CD4-positive, alpha-beta T cell treated with Interleukin-15 for 1 hour (primary cell): ENCODE data around the gene PLD4.

Experiments used
- DNase-seq: peaks from one replicate; pipeline ENCODE4 v3.0.0-alpha.2; 2020

PLD4 gene

DNA sequence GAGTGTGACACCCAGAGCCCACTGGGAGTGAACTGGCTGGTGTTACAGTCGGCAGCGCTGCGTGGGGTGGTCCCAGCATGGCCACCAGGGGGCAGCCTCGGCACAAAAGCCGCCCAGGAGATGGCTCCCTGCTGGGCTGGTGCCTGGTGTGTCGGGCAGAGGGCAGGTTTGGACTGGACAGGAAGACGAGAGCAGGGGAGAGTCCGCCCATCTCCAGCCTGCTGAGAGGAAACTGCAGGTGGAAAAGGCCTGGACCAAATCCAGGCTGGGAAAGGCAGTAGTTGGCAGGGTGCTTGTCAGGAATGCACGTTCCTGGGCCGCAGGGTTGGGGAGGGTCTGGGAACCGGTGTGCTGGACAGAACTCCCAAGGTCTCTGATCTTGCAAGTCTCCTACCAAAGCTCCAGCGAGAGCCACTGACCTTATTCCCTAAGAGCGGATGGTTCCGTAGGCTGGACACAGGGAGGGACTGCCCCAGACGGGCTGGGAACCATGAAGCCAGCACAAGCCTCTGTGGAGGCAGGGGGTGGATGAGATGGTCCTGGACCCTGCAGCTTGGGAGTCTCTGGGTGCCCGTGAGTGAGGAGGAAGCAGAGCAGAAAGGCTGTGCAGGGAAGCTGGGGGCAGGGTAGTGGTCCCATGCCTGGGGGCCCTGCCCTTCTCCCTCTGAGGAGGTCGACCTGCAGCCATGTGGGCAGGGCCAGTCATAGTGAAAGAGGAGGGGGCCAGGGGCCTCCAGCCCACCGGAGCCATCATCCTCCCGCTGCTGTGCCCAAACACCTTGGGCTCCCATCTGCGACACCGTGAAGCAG lies 51.7 kb downstream of the PLD4 start:
- peak; percentile 83 for DNase-seq

DNA sequence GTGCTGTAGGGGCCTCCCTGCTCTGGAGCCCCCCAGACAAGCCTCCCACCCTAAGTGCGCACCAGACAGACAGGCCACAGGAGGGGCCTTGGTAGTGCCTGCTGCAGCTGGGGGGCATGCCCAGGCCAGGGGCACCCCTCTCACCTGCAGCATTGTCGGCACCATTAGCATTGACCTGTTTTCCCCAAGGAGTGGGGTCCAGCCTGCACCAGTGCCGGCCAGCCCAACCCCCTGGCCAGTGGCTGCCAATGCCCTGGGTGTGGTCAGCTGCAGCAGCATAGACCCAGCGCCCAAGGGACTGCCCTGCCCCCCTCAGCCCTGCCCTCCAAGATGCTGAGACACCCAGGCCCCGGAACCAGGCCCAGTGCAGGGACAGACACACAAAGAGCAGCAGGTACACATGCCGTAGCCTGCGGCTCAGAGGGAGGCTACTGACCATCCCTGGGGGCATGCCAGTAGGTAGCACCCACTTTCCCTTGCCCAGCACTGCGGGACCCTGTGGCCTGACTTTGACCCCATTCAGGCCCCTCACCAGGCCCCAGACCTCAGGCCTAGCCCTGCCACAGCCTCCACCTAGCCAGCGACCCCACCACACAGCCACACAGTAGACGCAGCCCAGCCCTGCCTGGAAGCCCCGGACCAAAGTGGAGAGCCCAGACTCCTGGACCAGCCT lies 52.5 kb downstream of the PLD4 start:
- no peak for DNase-seq

DNA sequence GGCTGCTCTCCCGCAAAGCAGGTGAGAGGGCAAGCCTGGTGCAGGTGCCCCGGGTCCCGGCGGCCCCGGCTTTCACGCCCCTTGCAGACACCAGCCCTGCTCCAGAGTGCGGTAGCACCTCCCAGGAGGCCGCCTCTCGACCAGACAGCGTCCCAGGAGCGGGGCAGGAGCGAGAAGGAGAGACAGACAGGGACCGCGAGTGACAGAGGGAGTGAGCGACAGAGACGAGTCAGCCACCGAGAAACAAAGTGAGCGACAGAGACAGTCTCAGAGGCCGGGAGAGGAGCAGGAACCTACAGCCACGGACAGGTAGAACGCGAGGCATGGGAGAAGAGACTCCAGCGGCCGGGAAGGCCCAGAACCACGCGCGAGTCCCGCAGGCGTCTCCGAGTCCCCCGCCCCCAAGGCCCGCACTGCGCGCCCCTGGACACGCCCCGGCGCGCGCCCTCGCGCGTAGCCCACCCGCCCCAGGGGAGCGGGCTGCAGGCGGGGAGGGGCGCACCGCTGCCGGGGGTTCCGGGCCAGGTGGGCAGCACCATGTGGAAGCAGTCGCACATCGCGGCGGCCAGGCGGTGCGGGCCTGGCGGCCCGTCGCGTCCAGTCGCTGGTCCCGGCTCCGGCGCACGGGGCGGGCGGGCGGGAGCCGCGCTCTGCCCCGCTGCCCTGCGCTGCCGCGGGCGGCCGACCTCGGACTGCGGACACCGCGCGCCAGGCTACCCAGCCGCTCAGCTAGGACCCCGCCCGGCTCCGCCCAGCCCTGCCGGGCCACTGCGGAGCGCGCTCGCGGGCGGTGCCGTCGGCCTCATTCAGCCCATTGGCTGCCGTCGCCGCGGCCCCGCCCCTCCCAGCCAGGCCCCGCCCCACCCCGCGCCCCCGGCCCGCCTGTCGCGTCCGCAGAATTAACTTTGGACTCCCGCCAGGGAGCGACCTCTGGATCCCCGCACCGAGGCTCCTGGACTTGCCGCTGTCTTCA lies 53.3 kb downstream of the PLD4 start, which contains the start of gene AHNAK2:
Gene AHNAK2, minus strand, starts transcription at position 694 of the 973 bp plus-strand sequence. Its CDS starts 137 bp downstream, at position 557.
- peak; percentile 56 for DNase-seq

DNA sequence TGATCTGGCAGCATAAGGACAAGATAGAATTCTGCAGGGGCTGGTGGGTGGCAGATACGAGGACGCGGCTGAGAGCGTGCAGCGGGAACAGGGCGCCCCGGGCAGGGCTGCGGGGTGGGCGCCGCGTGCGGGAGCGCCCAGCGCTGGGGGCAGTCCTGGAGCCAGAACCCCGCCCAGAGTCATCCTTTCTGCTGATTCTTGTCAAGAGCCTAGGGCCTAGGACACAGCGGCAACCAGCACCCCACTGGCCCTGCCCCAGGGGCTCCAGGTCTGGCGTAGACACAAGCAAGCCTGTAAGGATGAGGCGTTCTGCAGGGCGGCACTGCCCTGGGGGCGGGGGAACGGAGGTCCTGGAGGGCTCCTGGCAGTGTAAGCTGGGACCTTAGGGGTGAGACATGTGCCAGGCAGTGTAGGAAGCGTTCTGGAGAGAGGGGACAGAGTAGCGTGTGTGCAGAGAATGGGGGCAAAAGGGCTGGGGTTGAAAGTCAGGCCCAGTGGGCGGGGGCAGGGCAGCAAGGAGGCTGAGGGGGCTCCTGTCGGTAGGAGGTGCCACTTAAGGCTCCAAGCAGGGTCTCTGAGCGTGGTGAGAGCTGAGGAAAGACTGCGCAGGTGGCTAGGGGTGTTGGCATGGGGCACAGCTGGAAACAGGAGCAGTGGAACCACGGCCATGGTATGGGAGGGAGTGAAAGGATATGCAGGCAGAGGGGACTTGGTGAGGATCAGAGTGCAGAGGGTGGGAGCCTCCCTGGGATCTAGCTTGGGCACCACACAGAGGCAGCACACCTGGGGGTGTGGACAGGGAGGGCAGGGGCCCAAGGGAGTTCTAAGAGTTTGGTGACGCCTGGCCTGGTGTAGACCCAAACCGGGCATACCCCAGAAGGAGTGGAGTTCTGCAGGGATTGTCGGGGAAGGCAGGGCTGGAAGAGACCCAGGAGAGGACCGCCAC lies 54.3 kb downstream of the PLD4 start:
- no peak for DNase-seq

DNA sequence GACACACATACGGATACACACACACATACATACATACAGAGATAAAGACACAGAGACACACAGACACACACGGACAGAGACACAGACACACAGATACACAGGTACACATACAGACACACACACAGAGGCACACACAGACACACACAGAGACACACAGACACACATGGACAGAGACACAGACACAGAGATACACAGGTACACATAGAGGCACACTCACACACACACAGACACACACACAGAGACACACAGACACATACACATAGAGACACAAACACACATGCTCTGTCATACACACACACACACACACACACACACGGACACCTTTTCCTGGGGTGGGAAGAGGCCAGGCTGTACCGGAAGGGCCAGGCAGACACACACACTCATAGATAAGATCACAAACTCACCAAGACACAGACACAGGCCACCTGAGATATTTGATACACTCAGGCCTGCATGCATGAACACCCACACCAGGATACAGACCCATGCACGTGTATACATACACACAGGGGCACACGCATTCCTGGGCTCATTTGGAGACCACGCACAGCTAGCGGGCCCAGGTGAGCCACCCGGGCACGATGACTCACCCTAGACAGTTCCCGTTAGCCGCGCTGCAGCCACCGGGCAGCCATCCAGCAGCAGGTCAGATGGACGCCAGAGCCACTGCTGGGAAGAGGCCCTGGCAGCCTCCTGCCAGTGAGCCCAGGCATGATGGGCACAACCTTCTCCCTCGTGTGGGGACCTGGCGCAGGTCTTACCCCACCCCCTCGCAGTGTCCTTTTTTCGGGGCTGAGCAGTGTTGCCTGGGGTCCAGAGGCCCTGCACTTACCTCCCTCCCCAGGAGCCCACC lies 55.3 kb downstream of the PLD4 start:
- no peak for DNase-seq

DNA sequence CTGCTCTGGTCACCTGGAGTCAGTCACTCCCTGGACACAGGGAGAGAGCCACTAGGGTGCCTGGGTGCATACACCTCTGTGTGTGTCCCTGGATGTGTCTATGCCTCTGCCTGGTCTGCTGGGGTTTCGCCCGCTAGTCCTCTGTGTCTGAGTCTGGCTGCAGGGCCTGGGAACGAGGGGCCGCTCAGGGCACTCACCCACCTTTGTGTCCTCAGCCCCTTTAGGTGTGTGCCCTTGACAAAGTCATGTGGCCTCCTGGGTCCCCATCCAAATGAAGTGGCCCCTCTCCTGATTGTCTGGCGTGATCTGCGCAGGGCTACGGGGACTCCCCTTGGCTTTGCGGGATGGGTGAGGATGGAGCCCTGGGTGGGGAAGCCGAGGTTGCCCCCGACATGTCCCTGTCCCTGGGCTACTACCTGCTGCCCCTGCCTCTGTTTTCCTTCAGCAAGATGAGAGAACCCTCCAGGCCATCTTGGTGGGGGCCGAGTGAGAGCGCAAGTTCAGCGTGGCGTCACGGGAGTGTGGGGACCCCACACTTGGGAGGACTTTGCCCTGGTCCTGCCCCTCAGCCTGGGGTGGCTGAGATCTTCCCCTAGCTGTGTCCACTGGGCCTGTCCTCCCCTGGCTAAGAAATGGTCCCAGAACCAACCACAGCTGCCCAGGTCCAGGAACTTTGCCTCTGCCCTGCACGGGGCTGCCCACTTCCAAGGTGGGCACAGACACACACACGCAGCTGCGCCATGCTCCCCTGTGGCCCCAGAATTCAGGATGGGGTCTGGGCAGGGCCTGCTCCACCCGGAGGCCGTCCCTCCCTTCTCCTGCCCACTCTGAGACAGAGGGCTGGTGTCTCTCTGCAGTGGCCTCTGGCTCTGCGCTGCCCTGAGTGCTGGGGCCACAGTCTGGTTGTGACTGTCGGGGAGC lies 56.2 kb downstream of the PLD4 start:
- DNase-seq: peak; percentile 14

DNA sequence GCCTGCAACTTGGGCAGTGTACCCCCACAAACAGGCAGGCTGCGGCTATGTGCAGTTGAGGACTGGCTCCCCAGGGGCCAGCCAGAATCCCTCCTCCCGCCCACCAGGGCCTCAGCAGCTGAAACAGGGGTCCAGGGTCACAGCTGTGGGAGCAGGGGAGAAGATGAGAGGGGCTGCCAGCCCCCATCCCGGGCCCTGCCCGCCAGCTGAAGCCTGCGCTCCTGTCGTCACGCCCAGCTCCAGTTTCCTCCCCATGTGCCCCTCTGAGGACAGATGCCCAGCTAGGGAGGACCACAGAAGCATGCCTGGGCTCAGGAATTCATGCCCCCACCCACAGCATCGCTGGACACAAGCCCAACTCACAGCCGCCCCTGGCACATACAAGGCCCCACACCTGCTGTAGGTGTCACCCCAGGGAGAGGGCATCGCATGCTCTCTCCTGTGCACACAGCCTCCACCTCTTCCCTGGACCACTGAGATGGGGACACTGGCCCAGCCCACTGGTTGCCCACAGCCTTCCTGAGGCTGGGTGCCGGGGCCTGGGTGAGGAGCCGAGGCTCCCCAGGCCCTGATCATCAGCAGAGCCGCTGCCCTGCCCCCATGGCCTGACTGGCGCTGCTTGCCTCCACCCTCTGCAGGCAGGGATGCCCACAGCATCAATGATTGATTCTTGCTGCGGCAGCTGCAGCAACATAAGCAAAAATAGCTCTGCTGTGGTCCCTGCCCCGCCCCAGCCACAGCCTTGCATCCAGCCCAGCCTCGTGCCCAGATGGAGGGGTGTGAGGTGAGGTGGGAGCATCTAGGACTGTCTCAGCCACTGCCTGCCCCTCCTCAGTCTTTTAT lies 57.2 kb downstream of the PLD4 start:
- no peak for DNase-seq

DNA sequence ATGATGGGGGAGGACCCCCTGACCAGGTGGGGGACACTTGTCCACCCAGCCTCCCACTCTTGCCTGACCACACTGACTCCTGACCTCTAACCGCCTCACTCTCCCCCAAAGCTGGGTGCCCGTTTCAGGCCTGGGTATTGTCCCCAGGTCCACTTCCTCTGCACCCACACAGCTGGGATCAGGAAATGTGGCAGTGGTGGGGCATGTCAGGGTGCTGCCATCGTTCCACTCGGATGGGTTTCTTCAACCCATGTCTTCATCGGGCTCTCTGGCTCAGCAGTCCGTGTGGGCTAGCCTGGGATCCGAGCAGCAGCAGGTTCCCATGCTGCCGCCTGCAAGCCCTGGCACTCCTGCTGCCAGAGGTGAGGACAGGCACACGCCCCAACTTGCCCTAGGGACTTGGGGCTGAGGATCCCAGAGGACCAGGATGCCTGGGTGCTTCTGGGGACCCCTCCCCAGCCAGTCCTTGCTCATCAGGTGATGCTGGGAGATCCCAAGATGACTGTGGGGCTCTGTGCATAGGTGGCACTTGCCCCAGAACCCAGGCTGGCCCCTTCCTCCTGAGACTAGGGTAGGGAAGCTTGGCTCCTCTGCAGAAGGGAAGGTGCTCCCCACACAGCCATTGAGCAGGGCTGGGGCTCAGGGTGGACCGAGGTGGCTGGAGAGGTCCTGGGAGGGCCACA lies 58.0 kb downstream of the PLD4 start:
- no peak for DNase-seq
